Hematopoietic multipotent progenitor cell treated with erythropoietin and hydrocortisone succinate and interleukin-3 and kit ligand, for 6 days (in vitro differentiated cells): Measurements from ENCODE around the gene TIMP2.
A peak's percentile ranks its signal among the peaks of the same experiment; 100 is the strongest.
"Not testable (repeated sequence)": the region's sequence is repeated elsewhere in the genome, so short reads cannot be mapped to it uniquely, and the experiment has no call there.

ENCODE experiments used
- DNase-seq: peaks from one replicate; pipeline ENCODE4 v3.0.0-alpha.2; 2015

TIMP2 gene

DNA sequence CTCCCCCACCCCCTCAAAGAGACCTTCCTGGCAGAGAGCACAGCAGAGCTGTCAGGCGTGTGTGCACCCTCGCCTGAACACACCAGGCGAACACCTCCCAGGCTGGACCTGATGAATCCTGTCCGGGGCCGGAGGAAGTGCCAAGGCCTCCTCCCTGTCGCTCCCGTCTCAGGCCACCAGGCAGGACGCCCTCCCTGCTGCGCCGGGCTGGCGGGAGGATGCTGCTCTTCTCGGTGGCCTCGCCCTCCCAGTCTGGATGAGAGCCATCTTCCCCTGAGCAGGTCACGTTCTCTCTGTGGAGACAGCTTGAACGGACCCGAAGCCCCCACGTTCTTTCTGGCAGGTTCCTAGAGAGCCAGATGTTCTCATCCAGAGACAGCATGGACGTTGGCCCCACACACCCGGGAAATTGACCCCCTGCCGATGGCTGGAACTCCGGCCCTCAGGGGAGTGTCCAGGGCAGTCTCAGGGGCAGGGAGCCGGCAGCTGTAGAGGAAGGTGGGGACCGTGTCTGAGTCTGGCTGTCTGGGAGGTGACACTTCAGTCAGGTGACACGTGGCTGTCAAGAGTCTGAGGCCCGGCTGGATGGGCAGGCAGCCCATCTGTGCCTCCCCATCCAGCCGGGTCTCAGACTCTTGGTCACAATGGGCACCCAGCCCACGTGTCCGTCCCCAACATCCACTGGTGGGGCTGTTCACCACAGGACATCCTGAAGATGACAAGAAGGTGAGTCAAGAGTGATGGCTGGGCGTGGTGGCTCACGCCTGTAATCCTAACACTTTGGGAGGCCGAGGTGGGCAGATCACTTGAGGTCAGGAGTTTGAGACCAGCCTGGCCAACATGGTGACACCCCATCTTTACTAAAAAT is 5.0 kb upstream of the TIMP2 start:
- no peak for DNase-seq

DNA sequence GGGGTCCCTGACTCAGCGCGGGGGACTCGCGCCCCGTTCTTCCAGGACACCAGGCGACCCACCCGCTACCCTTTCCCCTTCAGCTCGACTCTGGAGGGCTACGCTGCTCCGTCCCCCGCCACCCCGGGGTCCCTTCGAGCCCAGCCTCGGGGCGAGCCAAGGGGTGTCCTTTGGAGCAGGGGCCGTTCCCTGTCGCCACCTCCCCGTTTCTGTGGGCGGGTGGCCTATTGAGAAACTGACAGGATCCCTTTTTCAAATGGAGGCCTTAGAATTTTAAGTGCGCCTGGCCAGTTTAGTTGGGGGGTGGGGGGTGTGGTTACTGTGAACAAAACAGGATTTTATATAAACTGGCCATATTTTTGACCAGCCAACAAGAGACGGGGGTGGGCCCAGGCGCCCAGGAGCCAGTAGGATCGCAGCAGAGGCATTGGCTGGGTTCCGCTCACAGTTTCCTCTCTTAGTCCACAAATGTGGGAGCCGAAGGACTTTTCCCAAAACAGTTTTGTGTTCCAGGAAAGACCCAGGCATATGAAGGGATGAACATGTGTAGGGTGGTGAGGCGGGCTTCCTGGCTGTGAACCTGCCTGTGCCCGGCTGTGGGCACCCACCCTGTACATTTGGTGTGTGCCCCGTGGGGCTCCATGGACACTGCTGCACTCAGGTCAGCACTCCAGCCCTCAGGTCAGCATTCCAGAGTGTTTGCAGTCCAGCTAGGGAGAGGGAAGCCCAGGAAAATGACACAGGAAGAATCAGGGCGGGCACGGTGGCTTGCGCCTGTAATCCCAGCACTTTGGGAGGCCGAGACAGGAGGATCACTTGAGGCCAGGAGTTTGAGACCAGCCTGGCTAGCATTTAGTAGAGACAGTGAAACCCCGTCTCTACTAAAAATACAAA is 722 bp upstream of the TIMP2 start:
- DNase-seq = no peak

DNA sequence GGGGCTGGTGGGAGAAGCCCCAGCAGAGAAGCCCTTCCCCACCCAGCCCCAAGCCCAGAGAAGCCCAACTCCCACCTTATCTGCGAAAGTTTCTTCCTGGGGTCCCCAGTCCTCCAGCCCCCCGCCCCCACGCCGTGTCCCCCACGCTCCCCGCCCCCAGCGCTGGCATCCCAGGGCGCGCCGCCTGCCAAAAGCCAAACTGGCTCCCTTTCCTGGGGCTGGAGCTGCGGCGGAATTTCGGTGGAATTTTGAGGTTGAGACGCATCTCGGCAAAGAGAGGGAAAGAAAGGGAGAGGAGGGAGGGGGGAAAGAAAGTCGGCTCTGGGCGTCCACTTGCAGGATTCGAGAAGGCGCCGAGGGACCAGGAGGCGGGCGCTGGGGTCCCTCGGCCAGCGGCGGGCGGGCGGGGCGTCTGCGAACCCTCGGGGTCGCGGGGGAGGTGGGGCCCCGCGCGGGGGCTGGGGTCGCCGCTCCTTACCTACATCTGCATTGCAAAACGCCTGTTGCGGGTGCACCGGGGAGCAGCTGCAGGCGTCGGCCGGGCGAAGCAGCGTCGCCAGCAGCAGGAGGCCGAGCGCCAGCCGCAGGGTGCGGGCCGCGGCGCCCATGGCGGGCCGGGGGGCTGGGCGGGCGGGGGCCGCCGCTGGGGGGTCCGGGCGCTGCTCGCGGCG is 571 bp downstream of the TIMP2 start:
- DNase-seq = no peak

DNA sequence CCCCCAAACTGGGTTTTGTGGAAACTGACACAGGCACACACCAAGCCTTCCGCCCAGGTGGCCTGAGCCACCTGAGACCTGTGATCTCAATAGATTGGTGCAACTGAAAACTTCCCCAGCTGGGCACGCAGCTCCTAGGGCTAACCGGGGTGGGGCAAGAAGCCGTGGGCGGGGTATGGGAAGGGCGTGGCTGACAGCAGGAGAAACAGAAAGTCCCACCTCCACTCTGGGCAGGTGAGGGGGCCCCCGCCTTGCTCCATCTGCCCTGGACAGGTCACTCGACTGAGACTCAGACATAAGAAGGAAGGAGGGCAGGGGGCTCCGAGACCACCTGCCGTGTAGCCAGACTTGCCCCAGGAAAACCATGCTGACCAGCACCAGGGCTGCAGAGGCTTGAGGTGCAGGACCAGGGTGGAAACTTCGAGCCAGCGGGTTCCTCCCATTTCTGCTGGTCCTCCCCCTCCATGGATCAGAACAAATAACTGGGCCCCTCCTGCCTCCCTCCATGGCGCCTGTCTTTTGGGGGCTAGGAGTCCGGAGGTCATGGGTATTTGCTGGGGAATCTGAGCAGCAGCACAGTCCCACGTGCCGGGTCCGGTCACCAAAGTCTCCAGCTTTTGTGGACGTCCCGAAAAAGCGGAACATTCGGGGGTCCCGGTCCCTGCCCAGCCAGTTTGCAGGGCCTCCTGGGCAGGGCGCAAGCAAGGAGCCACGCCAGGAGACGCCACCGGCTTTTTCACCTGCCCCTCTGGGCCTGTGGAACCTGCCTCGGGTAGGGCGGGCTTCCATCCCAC is 1.3 kb downstream of the TIMP2 start:
- DNase-seq = peak; percentile 58

DNA sequence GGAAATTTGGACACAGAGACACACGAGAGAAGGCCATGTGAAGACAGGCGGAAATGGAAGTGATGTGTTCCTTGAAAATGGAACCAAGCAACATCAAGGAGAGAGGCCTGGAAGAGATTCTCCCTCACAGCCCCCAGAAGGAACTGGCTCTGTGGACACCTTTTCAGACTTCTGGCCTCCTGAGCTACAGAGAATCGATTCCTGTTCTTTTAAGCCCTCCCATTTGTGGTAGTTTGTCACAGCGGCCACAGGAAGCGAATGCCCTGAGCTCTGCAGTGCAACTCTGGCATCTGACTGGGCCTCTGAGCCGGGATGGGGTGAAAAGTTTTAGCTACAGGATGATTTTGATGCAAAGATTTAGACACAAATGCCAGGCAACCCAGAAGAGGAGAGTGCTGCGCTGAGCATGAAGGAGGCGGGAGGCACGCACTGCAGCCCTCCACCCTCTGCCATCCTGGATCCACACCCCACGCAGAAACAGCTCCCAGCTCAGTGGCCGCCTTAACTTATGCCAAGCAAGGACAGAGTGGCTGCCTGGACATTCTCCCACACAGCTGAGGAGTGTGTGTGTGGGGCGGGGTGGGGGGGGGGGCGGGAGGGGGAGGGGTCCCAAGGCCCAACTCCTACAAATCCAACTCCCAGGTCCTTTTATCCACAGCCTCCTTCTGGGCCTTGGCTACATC is 2.2 kb downstream of the TIMP2 start:
- no peak for DNase-seq

DNA sequence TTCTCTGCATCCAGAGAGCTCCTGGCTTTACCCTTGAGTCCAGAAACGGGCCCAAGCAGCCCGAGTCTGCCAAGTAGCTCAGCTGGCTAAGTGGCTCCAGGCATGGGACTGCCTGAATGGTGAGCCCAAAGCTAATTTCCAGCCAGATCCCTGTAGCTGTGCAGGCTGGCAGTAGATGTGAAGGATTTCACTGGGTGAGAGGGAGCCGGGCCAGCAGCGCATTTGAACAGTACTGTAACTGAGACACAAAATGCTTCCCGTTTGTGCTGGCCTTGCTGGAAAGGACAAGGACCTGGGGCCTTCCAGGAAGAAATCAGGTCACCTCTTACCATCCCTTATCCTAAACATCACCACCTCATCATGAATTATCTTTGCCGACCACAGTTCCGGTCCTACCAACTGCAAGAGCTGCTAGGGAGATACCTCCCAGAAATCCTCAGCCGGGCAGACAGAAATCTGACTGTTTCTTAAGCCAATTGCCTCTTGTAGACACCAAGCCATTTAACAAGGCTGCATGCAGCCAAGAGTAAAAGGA is 3.7 kb downstream of the TIMP2 start:
- DNase-seq = no peak

DNA sequence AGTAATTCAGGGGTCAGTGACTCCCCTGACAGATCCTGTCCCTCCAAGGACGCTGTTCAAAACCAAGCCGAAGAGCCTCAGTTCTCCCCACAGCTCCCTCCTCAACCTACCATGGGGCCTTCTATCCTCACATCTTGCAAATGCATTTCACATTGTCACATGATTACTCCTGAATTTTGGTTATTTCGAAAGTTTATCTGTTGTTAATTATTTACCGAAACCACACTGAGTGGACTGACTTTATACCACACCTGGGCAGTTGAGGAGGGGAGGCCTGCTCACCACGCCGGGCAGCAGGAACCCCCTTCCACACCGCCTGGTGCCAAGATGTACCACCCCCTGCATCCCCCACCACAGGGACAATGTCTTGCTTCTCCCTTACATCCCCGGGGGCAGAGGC is 4.7 kb downstream of the TIMP2 start:
- DNase-seq = no peak

DNA sequence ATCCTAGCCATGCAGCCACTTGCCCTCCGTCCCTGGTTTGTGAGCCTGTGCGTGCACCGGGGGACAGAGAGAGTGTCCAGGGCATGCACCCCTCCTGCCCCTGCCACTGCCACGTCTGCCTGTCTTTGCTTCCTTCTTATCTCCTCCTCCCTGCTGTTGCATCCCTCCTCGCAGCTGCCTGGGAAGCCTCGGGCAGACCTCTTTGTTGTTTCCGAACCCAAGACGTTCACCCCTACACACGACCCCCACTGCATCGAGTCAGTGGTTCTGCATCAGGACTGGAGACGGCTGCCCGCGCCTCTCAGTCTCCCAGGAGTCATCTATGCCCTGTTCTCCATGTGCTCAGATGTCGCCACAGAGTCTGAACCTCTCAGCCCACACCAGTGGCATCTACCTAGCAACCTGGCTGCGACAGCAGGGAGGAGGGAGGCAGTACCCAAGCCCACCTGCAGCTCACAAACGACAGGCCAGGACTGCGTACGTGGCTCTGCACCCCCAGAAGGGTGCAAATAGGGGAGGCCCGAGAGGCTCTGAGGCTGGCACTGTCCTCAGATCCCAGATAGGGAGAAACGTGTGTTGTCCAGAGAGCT is 5.2 kb downstream of the TIMP2 start:
- DNase-seq = no peak

DNA sequence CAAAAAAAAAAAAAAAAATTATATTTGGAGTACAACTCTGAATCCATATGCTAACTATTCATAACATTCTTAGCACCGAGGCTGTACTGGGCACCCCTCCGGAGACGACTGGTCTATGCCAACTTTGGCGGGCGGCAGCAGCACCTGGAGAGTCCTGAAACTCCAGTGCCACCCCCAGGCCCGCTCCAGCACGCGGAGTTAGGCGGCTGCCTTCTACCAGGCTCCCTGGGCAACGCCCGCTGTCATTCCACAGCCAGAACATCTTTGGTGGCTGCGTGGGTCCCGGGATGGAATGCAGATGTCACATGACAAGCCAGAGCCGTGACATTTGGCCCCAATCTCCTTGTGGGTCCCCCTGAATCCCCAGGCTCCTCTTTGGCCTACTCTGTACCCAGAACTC is 6.2 kb downstream of the TIMP2 start:
- no peak for DNase-seq

DNA sequence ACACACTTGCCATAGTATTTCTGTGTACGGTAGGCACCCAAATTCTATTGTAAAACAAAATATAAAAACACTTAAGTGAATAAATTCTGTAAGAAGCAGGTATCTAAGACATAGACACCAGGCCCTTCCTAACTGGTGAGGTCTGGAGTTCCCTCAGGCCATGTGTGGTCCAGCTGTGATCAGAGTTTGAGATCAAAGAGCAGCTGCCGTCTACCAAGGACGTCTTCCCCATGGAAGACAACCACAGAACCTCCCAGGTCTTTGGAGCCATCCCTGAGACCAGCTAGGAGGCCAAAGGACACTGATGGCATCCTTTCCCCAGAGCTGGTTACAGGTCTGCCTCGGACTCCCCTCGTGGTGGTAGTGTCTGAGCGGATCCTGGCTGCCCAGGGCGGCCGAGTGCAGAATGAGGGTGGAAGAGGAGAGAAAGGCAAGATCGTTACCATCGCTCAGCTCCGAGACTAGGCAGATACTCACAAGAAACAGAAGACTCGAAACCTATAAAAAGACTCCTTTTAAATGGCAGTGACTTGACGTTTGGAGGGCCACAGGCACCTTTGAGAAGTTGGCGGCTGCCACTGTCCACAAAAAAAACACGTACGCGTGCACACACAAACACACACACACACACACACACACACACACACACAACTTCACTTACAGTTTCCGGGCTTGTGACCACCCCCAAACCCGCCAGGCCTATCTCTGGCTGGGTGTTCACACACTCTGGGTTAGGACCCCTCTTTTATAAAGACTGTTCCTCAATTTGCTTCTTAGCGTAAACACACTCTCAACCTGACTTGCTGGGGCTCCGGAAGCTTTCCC is 7.5 kb downstream of the TIMP2 start:
- DNase-seq = no peak

DNA sequence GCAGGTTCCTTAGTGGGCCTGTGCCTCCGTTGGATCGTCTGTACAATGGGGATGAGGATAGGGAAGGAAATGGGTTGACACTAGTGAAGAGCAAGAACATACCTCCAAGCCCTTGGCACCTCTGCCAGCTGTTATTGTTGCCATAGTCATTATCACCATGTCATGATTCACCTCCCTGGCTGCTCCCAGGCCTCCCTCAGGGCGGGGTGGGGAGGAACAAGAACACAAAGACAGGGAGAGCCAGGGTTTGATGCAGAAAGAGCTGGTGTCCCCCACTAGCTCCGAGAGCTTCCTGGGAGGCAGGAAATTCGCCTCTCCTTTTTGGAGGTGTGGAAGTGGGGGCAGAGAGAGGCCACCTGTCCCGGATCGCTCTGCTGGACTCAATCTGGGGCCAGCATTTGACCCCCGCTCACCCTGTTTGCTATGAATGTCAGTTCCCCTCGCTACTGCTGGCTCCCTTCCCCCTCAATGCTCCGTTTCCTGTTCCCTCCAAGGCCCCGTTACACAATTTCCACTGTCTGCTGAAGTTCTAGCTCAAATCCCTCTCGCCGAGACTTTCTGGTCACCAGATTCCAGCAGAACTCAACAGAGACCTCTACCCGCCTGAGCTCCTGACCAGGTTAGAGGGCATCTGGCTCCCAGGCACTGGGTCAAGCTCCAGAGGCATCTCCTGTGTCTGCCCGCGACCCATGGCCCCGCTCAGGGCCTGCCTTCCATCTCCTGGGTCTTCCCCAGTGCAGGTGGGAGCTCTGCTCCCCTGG is 9.1 kb downstream of the TIMP2 start:
- peak; percentile 70 for DNase-seq

DNA sequence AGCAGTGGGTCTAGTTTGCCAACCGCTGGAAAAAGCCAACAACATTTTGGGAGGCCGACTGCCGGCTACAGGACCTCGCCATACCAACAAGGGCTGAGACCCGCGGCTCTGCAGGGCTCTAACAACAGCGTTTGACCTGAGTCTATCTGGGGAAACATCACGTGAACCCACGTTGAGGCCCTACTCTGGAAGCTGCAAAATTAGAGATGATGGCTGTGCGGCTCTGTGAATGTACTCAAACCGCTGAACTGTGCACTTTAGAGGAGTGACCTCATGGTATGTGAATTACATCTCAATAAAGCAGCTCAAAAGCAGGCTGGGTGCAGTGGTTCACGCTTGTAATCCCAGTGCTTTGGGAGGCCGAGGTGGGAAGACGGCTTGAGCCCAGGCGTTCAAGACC is 12.1 kb downstream of the TIMP2 start:
- DNase-seq = no peak

DNA sequence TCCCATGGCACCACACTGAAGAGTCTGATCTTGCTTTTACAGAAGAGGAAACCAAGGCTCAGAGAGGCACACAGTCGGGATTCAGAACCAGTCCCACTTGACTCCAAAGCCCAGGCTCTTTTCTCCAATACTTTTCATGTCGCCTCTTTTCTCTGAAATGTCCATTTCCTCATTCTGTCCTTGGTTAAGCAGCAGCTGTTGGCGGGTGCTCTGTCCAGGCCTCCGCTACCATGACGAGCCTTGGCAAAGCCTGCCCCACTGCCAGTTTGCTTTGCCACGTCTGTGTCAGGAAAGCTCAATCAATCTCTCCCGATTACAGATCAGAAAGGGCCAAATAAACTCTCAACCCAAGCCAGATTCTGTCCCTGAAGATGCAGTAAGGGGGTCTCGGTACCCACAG is 13.1 kb downstream of the TIMP2 start:
- no peak for DNase-seq

DNA sequence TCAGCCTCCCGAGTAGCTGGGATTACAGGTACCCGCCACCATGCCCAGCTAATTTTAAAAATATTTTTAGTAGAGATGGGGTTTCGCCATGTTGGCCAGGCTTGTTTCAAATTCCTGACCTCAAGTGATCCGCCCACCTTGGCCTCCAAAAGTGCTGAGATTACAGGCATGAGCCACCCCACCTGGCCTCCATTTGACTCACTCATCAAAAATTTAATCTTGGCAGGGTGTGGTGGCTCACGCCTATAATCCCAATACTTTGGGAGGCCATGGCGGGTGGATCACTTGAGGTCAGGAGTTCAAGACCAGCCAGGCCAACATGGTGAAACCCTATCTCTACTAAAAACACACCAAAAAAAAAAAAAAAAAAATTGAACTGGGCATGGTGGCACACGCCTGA is 13.6 kb downstream of the TIMP2 start:
- DNase-seq = not testable (repeated sequence)

DNA sequence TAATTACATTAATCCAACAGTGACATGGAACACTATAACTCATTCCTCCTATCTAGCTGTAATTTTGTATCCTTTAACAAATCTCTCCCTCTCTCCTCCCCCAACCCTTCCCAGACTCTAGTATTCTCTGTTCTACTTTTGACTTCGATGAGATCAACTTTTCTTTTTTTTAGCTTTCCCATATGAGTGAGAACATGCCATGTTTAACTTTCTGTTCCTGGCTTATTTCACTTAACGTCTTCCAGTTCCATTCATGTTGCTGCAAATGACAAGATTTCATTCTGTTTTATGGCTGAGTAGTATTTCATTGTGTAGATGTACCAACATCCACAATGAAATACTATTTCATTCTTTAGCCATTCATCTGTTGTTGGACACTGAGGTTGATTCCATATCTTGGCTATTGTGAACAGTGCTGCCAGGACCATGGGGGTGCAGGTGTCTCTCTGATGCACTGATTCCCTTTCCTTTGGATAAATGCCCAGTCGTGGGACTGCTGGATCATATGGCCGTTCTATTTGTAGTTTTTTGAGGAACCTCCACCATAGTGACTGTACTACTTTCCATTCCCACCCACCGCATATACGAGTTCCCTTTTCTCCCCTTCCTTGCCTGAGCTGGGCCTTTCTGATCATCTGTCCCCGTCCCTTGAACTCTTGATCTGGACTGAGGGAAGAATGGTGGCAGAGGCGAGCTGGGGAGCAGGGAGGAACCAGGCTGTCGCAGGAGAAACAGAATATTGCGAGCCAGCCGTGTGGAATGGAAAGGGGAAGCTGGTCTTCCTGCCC is 14.5 kb downstream of the TIMP2 start:
- no peak for DNase-seq

DNA sequence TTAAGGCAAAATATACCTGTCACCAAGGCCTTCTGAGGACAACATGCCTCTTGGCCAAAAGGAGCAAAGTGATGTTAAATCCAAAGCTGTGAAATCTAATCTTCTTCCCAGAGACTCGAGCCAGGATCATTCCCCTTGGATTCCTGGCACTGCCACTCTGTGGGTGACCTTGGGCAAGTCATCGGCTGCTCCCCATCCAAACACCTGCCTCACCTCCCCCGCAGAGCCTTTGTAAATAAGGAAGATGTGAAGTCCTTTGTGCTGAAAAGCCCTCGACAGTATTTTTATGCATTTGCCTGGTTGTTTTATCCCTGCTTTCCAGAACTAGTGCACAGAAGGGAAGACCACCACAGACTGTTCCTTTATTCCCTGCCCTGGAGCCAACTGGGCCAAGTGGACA is 16.8 kb downstream of the TIMP2 start:
- no peak for DNase-seq

DNA sequence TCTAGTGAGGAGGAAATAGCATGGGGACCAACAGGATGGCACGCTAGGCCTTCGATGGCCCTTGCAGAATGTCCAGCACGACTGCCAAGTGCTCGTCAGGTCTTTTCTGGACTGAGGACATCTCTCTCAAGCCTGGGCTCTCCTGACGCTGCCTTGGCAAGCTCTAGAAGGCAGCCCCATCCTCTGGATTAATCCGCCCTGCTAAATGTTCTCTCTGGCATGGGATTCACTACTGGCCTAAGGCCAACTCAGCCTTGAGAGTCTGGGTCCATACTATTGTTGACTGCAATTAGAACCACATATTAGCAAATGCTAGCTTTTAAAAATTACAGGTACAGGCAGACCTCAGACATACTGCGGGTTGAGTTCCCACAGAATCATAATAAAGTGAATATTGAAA is 19.6 kb downstream of the TIMP2 start:
- DNase-seq = no peak

DNA sequence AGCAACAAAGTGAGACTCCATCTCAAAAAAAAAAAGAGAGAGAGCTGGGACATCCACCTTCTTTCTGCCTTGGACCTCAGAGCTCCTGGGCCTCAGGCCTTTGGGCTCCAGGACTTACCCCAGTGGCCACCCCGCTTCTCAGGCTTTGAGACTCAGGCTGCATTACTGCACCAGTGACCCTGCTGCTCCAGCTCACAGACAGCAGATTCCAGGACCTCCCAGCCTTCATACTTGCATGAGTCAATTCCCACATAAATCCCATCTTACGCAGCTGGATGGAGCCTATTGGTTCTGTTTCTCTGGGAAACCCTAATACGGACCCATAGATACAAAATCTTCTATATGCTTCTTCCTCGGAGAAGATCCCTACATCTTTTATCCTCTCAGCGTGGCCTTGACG is 20.1 kb downstream of the TIMP2 start:
- no peak for DNase-seq

DNA sequence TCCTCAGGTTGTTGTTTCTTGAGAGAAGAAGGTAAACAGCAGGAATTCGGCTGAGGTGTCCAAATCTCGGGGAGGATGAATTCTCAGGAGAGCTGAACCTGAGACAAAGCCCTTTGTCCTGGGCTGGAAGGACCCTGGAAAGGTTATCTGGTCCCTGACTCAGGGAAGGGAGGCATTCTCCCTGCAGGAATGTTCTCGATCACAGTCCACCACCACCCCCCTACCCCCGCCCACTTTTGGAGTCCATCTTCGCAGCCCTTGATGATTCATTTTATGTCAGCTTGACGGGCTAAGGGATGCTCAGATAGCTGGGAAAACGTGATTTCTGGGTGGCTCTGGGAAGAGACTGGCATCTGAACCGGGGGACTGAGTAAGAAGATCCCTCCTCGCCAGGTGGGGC is 20.8 kb downstream of the TIMP2 start:
- no peak for DNase-seq
